GM19193 (cell line): ENCODE measurements around the gene GFM1.

ENCODE experiments used
- POLR2A ChIP-seq: IDR thresholded peaks from 4 replicates; pipeline ENCODE4 v1.6.1; 2011; ENCODE audit not compliant: insufficient read depth, insufficient read length; ENCODE audit errors: extremely low read depth

The GFM1 gene

DNA sequence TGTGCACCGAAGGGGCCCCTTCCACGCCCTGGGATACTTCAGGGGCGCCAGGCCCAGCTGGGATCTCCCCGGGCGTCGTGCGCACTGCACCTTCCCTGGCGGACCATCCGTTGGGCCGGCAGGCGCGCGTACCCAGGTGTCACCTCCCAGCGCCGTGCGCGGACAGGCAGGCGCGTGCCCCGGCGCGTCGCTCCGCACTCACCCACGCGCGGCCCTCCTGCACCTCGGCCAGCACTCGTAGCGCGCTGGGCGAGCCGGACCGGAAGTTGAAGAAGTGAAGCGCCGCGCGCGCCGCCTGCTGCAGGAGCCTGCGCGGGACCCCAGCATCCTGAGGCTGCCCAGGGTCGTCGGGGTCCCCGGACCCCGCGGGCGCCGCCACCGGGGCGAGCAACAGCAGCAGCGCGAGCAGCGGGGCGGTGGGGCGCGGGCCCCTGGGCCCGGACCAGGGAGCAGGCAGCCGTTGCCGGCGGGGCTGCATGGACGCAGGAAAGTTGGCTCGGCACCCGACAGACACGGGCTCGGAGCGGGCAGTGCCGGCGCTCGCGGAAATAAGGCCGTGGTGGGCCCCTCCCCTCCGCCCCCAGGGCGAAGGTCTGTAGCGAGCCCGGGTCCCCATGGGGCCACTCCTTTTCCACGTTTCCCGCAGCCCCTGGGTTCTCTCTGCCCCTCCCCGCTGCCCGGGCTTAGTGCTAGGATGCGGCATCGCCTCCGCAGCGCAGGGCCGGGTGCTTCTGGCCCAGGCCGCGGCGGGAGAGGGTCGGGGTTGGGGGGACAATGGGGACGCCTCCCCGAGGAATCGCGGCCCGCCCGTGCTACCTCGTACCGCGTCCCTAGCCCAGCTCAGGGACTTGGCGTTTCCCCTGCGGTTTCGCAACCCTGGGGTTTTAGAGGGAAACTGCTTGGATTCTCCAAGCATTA, 87.9 kb downstream of the GFM1 start, which contains the start of gene RARRES1:
Gene RARRES1 (minus strand): TSS at position 520 of the 918 bp plus-strand sequence. CDS start 42 bp downstream, at position 478.
- TF ChIP-seq POLR2A: no peak

DNA sequence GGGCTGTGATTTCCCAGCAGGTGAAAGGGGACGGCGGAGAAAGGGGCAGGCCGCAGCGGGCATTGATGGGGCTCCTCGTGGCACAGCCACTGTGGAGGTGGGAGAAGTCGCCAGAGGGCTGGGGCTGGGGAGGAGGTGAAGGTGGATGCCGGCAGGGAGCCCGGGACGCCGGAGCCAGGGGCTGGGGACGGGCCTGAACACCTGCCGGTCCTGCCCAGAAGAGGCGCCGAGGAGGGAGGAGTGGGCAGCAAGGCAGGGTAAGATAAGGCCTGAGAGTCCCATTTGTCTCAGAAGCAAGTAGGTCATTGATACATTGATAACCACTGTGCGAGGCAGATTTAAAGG, 88.5 kb downstream of the GFM1 start:
- no peak for TF ChIP-seq POLR2A

DNA sequence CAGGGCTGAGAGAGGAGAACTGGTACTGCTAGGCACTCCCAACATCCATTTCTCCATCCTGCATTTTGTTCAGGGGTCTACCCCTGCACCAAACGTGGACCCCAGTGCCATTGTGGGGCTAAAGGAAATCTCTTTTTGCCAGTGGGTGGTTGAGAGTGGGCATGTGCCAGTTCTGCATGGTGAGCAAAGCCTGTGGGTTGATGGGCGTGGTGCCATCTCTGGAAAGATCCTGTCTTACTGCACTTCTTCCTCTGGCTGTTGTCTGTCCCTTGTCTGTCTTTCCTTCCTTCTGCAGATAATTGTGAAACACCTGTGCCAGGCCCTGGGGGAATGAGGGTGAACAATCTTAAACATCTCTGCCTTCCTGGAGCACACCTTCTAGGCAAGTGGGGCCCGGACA, 89.3 kb downstream of the GFM1 start:
- TF ChIP-seq POLR2A: no peak

DNA sequence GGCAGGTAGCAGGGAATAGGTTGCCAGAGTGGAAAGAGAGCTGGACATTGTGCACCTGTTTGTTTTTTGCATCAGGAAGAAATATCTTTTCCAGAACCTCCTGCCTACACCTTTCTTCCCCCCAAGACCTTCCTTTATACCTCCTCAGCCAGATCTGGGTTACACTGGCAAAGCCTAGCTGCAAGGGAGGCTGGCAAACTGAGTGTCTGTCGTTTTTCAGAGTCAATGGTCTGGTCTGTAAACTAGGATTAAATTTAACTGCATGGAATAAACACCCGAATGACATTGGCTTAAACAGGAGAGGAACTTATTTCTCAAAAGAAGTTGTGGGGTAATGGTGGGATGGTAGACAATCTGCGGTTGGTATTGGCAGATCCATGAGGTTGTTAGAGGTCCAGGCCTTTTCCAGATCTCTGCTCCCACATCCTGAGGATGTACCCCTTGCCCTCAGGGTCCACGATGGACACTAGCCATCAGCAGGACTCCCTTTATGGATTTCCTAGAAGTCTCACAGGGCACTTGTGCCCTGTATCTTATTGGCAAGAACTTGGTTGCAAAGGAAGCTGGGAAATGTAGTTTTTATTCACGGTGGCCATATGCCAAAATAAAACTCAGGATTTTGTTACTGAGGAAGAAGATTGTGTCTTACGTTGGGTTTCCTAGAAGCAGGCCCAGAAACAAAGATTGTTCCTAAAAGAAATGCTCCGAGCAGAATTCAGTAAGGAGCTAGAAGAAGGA, 91.1 kb downstream of the GFM1 start:
- no peak for TF ChIP-seq POLR2A

DNA sequence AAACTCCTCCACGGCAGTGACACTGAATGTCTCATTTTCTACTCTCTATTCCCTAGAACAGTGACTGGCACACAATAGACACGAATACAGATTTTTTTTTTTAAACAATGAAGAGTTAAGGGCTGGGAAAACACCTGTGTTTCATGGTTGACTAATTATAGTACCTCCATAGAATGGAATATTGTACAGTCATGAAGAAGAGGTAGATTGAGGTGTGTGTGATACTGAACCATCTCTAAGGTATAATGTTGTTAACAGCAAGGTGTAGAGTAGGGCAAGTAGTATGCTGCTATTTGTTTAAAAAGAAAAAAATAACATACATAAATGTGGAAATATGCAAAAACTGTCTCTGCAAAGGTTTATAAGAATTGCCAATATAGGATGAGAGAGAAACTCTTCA, 93.1 kb downstream of the GFM1 start:
- TF ChIP-seq POLR2A: no peak

DNA sequence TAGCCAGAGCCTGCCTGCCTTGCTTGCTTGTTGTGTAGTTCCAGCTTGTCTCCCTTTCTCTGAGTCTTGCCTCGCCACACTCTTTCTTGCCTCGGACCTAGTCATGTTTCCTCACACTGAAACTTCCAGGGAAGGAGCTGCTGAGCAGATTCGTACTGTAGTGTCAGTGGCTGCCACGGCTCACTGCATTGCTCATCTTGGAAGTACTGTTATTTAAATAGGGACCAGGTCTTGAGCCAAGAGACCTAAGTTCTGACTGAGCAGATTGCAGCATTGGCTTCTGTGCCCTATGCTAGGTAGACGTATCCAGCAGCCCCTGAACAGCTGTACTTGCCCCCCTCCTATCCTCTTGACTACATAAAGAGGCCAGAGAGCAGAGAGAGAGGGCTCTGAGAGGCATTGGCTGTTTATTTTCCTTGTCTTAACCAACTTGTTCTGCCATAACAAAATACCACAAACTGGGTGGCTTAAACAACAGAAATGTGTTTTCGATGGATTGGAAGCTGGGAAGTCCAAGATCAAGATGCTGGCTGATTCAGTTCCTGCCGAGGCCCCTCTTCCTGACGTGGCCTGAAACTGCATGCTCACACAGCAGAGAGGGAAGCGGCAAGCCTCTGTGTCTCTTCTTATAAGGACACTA, 93.8 kb downstream of the GFM1 start:
- TF ChIP-seq POLR2A: no peak

DNA sequence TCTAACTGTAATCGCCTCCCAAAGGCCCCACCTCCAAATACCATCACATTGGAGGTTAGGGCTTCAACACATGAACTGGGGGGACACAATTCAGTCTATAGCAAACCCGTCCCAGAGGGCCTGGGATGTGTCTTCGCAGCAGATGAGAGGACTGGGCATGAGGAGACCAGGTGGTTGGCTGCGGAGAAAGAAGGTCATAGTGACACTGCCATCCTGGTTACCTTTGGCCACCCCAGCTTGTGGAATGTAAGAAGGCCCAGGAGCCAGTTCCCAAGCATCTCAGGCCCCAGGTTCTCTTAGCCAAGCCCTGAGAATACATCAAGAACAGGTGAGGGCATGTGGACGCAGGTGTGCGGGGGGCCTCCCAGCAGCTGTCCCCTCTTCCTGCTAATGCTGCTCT, 94.3 kb downstream of the GFM1 start:
- no peak for TF ChIP-seq POLR2A

DNA sequence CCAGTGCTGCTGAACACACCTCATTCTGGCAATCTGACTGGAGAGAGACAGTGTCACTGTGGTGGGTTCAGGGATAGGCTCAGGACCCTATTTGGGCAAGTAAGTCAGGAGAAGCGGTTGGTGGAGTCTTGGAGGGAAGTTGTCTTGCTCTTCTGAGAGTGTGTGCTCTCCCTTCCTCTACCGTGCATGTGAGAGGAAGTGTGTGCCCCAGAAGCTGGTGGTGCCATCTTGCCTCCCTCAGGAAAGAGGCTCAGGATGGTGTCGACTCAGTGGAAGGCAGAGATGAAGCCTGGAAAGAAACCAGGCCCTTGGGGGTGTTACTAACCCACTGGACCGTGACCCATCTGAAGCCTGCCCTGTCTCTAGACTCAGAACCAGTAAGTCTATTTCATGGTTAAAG, 94.8 kb downstream of the GFM1 start:
- TF ChIP-seq POLR2A: no peak

DNA sequence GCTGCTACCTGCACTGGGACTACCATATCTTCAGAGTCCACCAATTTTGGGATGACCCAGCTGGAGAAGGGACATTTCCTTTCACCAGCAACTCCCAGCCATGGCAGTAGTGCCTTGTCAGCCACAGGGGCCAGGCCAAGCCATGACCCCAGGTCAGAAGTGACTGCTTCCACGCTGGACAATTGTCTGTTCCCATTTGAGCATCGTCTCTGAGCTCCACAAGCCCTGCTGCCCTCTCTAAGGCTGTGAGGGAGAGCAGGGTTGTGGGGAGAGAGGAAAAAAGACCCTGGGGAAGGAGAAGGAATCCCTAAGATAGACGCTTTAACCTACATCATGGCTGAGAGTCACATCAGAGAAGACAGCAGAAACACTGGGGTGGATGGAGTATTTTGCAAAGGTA, 95.3 kb downstream of the GFM1 start:
- TF ChIP-seq POLR2A: no peak
